Neuronal stem cell (in vitro differentiated cells): Measurements from ENCODE around the gene SLMAP.
"Not testable (repeated sequence)": the region's sequence is repeated elsewhere in the genome, so short reads cannot be mapped to it uniquely, and the experiment has no call there.

Experiments
- DNase-seq: peaks from one replicate; pipeline ENCODE4 v3.0.0-alpha.2; 2013; ENCODE audit warnings: low spot score
- H2AFZ ChIP-seq: one replicate; pipeline ENCODE4 v1.6.1; 2013; ENCODE audit warnings: mild to moderate bottlenecking, low read length, inconsistent platforms
- H2AK5ac ChIP-seq: 2 replicates; pipeline ENCODE4 v1.6.1; 2013; ENCODE audit warnings: low read depth, mild to moderate bottlenecking, inconsistent platforms, low read length, moderate library complexity, mixed read lengths
- H2BK120ac ChIP-seq: 2 replicates; pipeline ENCODE4 v1.6.1; 2013; ENCODE audit warnings: low read depth, mild to moderate bottlenecking, inconsistent platforms, low read length, moderate library complexity, mixed read lengths
- H2BK12ac ChIP-seq: one replicate; pipeline ENCODE4 v1.6.1; 2013; ENCODE audit warnings: low read length, inconsistent platforms
- H2BK15ac ChIP-seq: 2 replicates; pipeline ENCODE4 v1.6.1; 2013; ENCODE audit warnings: mild to moderate bottlenecking, low read length, inconsistent platforms, mixed read lengths
- H2BK5ac ChIP-seq: one replicate; pipeline ENCODE4 v1.6.1; 2013; ENCODE audit warnings: inconsistent platforms, mild to moderate bottlenecking, low read length, moderate library complexity
- H3K14ac ChIP-seq: one replicate; pipeline ENCODE4 v1.6.1; 2013; ENCODE audit warnings: low read length, inconsistent platforms
- H3K18ac ChIP-seq: 2 replicates; pipeline ENCODE4 v1.6.1; 2013; ENCODE audit warnings: low read length, inconsistent platforms
- H3K23ac ChIP-seq: 2 replicates; pipeline ENCODE4 v1.6.1; 2013; ENCODE audit warnings: low read depth, mild to moderate bottlenecking, mixed read lengths, low read length, inconsistent platforms; ENCODE audit not compliant: poor library complexity
- H3K27ac ChIP-seq: replicated peaks from 3 replicates; pipeline ENCODE4 v1.5.1; 2013; ENCODE audit warnings: low read length, inconsistent platforms
- H3K27me3 ChIP-seq, 3 experiments: 2 replicates each; pipeline ENCODE4 v1.6.1; 2013; ENCODE audit warnings: low read length in 3 of 3, mild to moderate bottlenecking in 2 of 3, inconsistent platforms in 1 of 3, low read depth in 1 of 3, mixed read lengths in 1 of 3, moderate library complexity in 1 of 3; ENCODE audit not compliant: control insufficient read depth in 3 of 3, insufficient read depth in 3 of 3
- H3K36me3 ChIP-seq, 2 donors: replicated peaks in 1 of 2; 2 replicates each; pipeline ENCODE4 v1.6.1; 2013; ENCODE audit warnings: low read length in 2 of 2; ENCODE audit not compliant: control insufficient read depth in 2 of 2, insufficient read depth in 2 of 2
- H3K4ac ChIP-seq: 2 replicates; pipeline ENCODE4 v1.6.1; 2013; ENCODE audit warnings: inconsistent platforms, mild to moderate bottlenecking, low read length, moderate library complexity
- H3K4me1 ChIP-seq, 2 donors: 1 replicate in 1 of 2; 2 replicates in 1 of 2; pipeline ENCODE4 v1.6.1; 2013; ENCODE audit warnings: low read length in 2 of 2, low read depth in 1 of 2; ENCODE audit not compliant: control insufficient read depth in 2 of 2, insufficient read depth in 1 of 2
- H3K4me2 ChIP-seq: one replicate; pipeline ENCODE4 v1.6.1; 2013; ENCODE audit warnings: mild to moderate bottlenecking, low read length, inconsistent platforms; ENCODE audit not compliant: insufficient read depth, poor library complexity, severe bottlenecking
- H3K4me3 ChIP-seq, 2 donors: 2 replicates each; pipeline ENCODE4 v1.5.1; 2013; ENCODE audit warnings: low read length in 2 of 2, mild to moderate bottlenecking in 2 of 2, inconsistent platforms in 1 of 2, moderate library complexity in 1 of 2
- H3K79me1 ChIP-seq: one replicate; pipeline ENCODE4 v1.6.1; 2013; ENCODE audit warnings: low read depth, mild to moderate bottlenecking, inconsistent platforms, low read length, moderate library complexity
- H3K9ac ChIP-seq: one replicate; pipeline ENCODE4 v1.6.1; 2013; ENCODE audit warnings: mild to moderate bottlenecking, low read depth, low read length, inconsistent platforms; ENCODE audit not compliant: poor library complexity
- H3K9me3 ChIP-seq, 2 donors: replicated peaks in 1 of 2; 2 replicates each; pipeline versions ENCODE3 to v1.6.1; 2013; ENCODE audit warnings: low read length in 2 of 2, mild to moderate bottlenecking in 2 of 2, inconsistent platforms in 1 of 2, low read depth in 1 of 2, mixed read lengths in 1 of 2, moderate library complexity in 1 of 2; ENCODE audit not compliant: control insufficient read depth in 2 of 2, insufficient read depth in 1 of 2
- H4K8ac ChIP-seq: one replicate; pipeline ENCODE4 v1.6.1; 2013; ENCODE audit warnings: low read depth, mild to moderate bottlenecking, inconsistent platforms, low read length, moderate library complexity
- H4K91ac ChIP-seq: one replicate; pipeline ENCODE4 v1.6.1; 2013; ENCODE audit warnings: low read length, low read depth, mild to moderate bottlenecking, inconsistent platforms; ENCODE audit not compliant: poor library complexity
- WGBS, 2 donors: extraction: QIAGEN DNeasy Blood & Tissue Kit; methylation state at CpG; one replicate each; pipeline ENCODE4 v1.1.7; 2013; ENCODE audit warnings: missing lambda C conversion rate in 2 of 2, mixed read lengths in 1 of 2; ENCODE audit not compliant: insufficient read length in 2 of 2, insufficient replicate concordance in 1 of 2; ENCODE audit errors: extremely low coverage in 2 of 2; 5-methylcytosine and 5-hydroxymethylcytosine counted together

Gene SLMAP

DNA sequence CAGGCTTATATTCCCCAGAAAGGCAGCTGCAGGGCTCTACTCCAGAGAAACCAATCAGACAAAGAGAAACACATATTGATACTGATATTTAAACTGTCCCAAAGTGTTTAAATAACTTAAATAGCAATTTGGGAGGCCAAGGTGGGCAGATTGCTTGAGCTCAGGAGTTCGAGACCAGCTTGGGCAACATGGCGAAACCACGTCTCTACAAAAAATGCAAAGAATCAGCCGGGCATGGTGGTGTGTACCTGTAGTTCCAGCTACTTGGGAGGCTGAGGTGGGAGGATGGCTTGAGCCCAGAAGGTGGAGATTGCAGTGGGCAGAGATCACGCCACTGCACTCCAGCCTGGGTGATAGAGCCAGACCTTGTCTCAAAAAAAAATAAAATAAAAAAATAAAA, 128.3 kb downstream of the SLMAP start:
- not testable (repeated sequence) for DNase-seq, H2AK5ac ChIP-seq, H2BK5ac ChIP-seq, H4K8ac ChIP-seq, H3K27me3 ChIP-seq, H3K23ac ChIP-seq, H3K9ac ChIP-seq, H2AFZ ChIP-seq, H3K14ac ChIP-seq, H3K4ac ChIP-seq, H3K4me2 ChIP-seq, H4K91ac ChIP-seq, H3K4me1 ChIP-seq, H3K4me3 ChIP-seq, H2BK120ac ChIP-seq, H3K27ac ChIP-seq, H3K18ac ChIP-seq, H2BK12ac ChIP-seq, H3K79me1 ChIP-seq, H2BK15ac ChIP-seq, H3K9me3 ChIP-seq
- WGBS, 2 donors: no CpG with 5 or more reads among the region's 5 CpGs
- H3K36me3 ChIP-seq: peaks cover 0 to 11% of the 10 kb centered on the region in 2 donors

- H3K23ac ChIP-seq: no peak overlapping the region
- no peak overlapping the region for H2BK15ac ChIP-seq
- H3K4me2 ChIP-seq: no peak overlapping the region
- no peak overlapping the region for H3K14ac ChIP-seq
- no peak overlapping the region for H3K4ac ChIP-seq
- no peaks in the 10 kb centered on the region for H3K9me3 ChIP-seq
- WGBS, 2 donors: no CpG with 5 or more reads among the region's 6 CpGs
- H2BK120ac ChIP-seq: no peak overlapping the region
- H2BK5ac ChIP-seq: no peak overlapping the region
- H2AFZ ChIP-seq: no peak overlapping the region
- H4K8ac ChIP-seq: no peak overlapping the region
- no peak overlapping the region for H3K4me3 ChIP-seq
- no peak overlapping the region for H2AK5ac ChIP-seq
- no peaks in the 10 kb centered on the region for H3K27me3 ChIP-seq
- H3K4me1 ChIP-seq: no peaks in the 10 kb centered on the region
- no peak for DNase-seq
- no peak overlapping the region for H3K9ac ChIP-seq
- H3K79me1 ChIP-seq: peaks cover 2% of the 10 kb centered on the region
- H3K36me3 ChIP-seq: peaks cover 0 to 9% of the 10 kb centered on the region in 2 donors
- H4K91ac ChIP-seq: no peak overlapping the region
- no peak overlapping the region for H2BK12ac ChIP-seq
- H3K27ac ChIP-seq: no peak overlapping the region
- no peak overlapping the region for H3K18ac ChIP-seq
Measured at GRCh38 chr3:57889807-57890206, 133.7 kb downstream of the SLMAP start.

- H4K91ac ChIP-seq: no peak overlapping the region
- H3K14ac ChIP-seq: no peak overlapping the region
- no peak overlapping the region for H2AK5ac ChIP-seq
- H2BK12ac ChIP-seq: no peak overlapping the region
- H2AFZ ChIP-seq: no peak overlapping the region
- no peak overlapping the region for H3K4me2 ChIP-seq
- H3K36me3 ChIP-seq: peaks cover 0 to 9% of the 10 kb centered on the region in 2 donors
- no peaks in the 10 kb centered on the region for H3K4me1 ChIP-seq
- H2BK15ac ChIP-seq: no peak overlapping the region
- H3K79me1 ChIP-seq: peaks cover 2% of the 10 kb centered on the region
- no CpG with 5 or more reads among the region's 2 CpGs for WGBS, 2 donors
- H3K23ac ChIP-seq: no peak overlapping the region
- DNase-seq: no peak
- no peak overlapping the region for H3K4ac ChIP-seq
- H3K18ac ChIP-seq: no peak overlapping the region
- H2BK120ac ChIP-seq: no peak overlapping the region
- H4K8ac ChIP-seq: no peak overlapping the region
- no peak overlapping the region for H3K4me3 ChIP-seq
- no peak overlapping the region for H3K9ac ChIP-seq
- no peak overlapping the region for H3K27ac ChIP-seq
- no peak overlapping the region for H2BK5ac ChIP-seq
- no peaks in the 10 kb centered on the region for H3K27me3 ChIP-seq
- H3K9me3 ChIP-seq: no peaks in the 10 kb centered on the region
Measured at GRCh38 chr3:57890874-57891273, 134.8 kb downstream of the SLMAP start.

GRCh38 chr3:57892423-57892822, 136.3 kb downstream of the SLMAP start:
- no peak overlapping the region for H2BK120ac ChIP-seq
- no peak overlapping the region for H3K23ac ChIP-seq
- no peak overlapping the region for H4K8ac ChIP-seq
- H3K4ac ChIP-seq: no peak overlapping the region
- H3K9ac ChIP-seq: no peak overlapping the region
- H3K4me1 ChIP-seq: no peaks in the 10 kb centered on the region
- no peak overlapping the region for H2AK5ac ChIP-seq
- no peak for DNase-seq
- WGBS, 2 donors: no CpG with 5 or more reads among the region's 3 CpGs
- H2BK5ac ChIP-seq: no peak overlapping the region
- no peaks in the 10 kb centered on the region for H3K27me3 ChIP-seq
- H3K14ac ChIP-seq: no peak overlapping the region
- H4K91ac ChIP-seq: no peak overlapping the region
- no peak overlapping the region for H3K27ac ChIP-seq
- no peak overlapping the region for H2BK12ac ChIP-seq
- peaks cover 2% of the 10 kb centered on the region for H3K79me1 ChIP-seq
- no peak overlapping the region for H2AFZ ChIP-seq
- H3K9me3 ChIP-seq: no peaks in the 10 kb centered on the region
- H3K18ac ChIP-seq: no peak overlapping the region
- H3K36me3 ChIP-seq: peaks cover 0 to 12% of the 10 kb centered on the region in 2 donors
- H3K4me2 ChIP-seq: no peak overlapping the region
- H2BK15ac ChIP-seq: no peak overlapping the region
- H3K4me3 ChIP-seq: no peak overlapping the region
